ENCODE data around the gene ELFN2.

The ELFN2 gene

DNA sequence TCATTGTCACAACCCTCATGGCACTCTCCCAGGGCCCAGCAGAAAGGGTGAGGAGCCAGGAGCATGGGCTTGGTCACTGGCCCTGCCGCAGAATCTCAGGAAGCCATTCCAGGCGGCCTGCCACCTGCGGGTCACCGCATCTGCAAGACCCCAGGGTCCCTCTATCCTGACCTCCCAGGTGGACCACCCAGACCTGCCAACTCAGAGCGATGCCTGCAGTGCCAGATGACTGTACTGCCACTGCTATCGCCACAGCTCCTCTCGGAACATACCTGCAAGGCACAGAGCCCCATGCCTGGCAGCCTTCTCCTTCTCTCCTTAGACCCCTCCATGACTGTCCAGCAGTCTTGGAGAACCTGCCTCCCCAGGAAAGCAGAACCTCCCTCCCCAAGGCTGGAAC is 26.4 kb upstream of the ELFN2 start:
- no peak for DNase-seq

DNA sequence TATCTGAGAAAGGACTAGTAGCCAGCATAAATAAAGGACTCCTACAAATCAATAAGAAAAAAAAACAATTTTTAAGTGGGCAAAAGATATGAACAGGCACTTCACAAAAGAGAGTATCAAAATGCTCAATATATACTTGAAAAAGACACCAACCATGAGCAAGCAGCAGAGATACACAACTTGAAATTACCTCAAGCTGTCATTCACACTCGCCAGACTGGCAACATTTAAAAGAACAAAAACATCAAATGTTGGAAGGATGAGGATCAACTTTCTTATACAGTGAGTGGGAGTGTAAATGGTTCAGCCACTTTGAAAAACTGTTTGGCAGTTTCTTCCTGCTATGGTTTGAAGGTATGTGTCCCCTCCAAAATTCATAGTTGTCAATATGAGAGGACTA is 23.9 kb upstream of the ELFN2 start:
- no peak for DNase-seq

DNA sequence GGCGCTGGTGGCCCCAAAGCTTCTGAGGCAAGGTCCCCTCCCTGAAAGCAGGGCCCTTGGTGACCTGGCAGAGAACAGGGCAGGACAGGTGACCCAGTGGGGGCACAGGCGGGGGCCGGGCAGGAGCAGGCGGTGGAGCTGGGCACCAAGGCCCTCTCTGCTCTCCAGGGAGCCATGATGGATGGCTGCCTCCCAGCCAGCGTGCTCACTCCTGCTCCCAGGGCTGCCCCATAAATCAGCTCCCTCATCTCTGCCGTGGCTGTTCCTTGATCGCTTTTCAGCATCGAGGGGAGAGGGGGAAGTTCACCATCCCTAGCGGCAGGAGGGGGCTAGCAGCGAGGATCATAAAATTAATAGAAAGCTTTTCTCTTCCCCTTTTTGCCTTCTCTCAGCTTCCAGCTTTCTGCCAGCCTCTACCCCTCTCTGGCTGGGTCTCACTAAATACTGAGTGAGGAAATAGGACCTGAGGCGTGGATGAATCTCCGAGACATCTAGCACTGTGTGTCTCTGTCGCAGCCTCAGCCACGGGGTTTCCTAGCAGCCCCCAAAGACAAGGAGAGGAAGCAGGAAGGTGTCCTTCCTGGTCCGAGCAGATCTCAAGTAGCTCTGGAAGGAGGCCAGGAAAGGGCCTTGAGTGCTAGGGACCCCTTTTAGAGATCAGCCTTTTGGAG is 22.2 kb upstream of the ELFN2 start:
- no peak for DNase-seq

DNA sequence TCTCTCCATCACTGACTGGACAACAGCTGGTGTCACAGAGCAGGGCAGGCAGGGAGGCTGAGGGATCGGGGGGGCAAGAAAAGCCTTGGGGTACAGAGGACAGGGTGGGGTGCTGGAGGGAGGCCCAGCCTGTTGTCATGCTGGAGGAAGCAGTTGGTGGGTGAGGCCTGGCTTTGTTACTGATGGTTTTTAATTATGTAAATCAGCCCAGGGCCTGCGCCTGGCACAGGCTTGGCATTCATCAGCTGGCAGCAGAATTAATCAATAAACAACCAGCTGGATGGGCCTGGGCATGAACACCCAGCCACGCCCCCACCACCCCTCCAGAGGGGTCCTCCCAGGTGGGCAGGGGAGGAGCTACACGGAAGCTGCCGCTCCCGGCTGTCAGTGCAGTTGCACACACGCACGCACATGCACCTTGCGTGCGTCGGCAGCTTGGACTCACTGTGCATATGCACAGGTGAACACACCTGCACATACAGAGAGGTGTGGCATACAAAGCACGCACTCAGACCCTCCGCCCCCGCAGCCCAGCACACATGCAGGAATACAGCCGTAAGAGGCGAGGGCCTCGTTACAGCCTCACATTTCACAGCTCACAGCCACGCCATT is 21.3 kb upstream of the ELFN2 start:
- no peak for DNase-seq

- DNase-seq = no peak
These were observed 18.2 kb upstream of the ELFN2 start for GRCh38 chr22:37445501-37445900.

- DNase-seq = no peak
These were observed 16.7 kb upstream of the ELFN2 start for GRCh38 chr22:37443977-37444376.

GRCh38 chr22:37443086-37443485 is 15.8 kb upstream of the ELFN2 start:
- no peak for DNase-seq

DNA sequence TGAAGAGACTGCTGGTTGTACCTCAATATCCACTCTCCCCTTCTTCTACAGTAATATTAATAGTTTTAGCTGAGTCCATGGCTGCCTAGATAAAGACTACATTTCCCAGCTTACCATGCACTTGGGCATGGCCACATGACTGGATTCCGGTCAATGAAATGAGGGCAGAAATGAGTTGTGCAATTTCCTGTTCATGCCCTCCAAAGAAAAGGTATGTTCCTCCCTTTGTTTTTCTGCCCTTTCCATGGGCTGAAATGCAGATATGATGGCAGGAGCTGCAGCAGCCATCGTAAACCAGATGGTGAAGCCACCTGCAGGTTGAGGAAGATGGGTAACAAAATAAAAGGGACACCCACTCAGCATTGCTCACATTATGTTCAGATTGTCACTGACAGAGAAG is 15.3 kb upstream of the ELFN2 start:
- DNase-seq = no peak

GRCh38 chr22:37442135-37442534 is 14.9 kb upstream of the ELFN2 start:
- no peak for DNase-seq

DNA sequence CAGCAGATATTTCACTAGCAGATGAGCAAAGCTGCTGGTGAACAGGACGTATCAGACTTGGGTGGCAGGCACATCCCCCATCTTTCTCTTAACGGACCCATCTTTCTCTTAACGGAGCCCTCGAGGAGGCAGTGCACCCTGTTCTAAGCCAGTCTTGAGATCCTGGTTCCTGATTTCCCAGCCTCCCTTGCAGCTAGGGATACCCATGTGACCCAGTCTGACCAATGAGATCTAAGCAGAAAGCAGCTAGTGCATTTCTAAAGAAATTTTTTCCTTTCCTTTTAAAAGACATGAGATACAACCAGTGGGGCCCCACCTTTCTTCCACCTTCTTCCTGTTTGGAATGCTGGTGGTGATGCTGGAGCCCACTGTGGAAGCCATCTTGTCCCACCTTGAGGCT is 13.6 kb upstream of the ELFN2 start:
- DNase-seq = no peak

DNA sequence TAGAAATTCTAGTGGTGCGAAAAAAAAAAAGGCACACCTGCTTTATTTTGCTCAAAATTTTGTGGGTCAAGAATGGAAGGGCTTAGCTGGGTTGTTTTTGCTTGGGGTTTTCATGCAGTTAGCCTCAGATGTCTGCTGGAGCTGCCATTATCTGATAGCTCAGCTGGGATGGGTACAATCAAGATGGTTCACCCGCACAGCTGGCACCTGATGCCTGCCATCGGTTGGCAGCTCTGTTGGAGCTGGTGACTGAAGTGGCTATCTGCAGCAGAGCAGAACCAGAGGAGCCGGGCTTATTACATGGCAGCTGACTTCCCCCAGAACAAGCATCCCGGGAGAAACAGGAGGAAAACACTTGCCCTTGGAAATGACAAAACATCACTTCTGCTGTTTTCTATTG is 12.1 kb upstream of the ELFN2 start:
- no peak for DNase-seq

DNA sequence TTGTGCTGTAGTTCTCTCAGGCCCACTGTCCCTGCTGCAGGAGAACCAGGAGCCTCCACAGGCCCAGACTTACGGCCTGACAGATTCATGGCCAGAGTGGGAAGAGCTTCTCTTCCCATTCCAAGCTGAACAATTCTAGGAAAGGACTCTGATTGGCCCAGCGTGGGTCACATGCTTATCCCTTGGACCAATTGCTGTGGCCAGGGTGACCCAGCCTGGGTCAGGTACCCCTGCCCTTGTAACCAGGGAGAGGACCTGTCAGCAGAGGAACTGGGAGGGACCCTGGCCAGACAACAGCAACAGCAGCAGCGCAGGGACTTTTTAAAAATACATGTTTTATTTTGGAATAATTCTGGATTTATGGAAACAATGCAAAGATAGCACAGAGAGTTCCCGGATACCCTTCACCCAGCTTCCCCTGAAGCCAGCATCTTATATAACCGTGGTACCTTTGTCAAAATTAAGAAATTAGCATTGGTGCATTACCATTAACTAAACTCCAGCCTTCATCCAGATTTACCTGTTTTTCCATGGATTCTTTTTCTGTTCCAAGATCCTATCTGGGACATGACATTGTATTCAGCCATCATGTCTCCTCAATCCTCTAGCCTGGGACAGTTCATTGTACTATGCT is 8.8 kb upstream of the ELFN2 start:
- DNase-seq = no peak

DNA sequence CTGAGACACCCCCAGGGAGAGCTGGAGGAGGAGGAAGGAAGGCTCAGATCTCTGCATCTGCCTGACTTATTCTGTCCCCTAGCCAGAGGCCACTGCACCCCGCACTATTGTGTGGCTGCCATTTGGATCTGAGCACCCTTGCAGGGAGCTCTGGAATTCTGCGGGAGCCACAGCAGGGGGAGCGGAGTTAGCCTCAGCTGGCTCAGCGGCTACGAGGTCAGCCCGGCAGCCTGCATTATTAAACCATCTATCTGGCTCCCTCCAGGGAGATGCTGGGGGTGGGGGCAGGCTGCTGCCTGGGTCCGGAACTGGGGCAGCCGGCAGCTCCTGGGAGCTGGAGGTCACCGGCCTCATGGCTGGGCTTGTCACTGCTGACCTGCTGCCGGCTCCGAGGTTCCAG is 6.5 kb upstream of the ELFN2 start:
- DNase-seq = no peak

GRCh38 chr22:37432708-37433054 is 5.4 kb upstream of the ELFN2 start:
- DNase-seq = no peak

GRCh38 chr22:37431801-37432707 is 4.8 kb upstream of the ELFN2 start:
- DNase-seq = no peak

DNA sequence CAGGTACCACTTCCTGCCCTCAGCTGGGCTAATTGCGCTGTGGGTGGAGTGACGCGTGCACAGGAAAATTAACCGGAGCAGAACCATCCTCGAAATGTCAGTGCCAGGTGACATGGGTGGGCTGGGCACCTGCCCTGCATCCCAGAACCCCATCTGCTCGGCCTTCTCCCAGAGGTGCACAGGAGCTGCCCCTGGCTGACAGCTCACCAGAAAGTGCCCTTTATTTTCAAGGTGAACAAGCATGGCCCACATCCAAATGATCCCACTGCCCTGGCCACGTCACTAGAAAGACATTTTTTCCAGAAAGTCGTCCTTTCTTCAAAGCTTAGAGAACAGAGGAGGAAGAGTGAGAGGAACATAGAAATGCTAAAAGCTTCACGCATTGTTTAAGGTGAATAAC is 4.1 kb upstream of the ELFN2 start:
- DNase-seq = no peak

- DNase-seq = no peak
These were observed 3.7 kb upstream of the ELFN2 start for GRCh38 chr22:37430941-37431340.

DNA sequence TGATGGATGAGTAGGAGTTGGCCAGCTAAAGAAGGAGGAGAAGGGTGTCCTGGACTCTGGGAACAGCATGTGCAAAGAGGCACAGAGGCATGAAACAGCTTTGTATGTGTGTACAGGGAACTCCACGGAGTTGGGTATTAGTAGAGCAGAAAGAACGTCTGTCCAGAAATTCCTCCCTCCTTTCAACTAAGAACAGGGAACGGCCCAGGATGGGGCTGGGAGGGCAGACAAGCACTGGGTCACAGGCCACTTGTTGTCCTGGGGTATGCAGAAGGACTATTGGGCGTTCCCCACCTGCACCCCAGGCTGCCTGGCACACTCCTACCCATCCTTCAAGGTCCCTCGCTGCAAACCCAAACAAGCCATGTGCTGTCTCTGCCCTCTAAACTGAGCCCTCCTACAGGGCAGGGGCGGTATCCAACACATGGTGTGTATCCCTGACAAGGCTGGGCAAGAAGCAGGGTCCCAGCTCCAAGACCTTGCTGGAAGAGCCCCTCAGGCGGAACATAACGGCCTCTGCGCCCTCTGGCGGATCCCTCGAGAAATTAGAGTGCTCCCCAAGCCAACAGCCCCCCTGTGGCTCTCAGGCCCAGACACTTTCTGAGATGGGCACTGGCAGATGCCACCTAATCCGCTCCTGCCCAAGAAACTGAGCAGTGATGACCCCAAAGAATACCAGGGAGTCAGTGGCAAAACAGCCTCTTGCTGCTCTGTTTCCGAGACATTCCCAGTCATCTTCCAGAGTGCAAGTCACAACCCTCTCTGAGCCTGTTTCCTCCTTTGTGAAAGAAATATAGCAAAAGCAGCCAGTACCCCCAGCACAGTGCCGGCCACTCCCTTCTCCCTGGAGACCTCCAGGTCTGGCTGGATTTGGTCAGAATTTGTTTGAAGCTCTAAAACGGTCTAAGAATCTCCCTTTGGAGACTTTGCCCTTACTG is 1.6 kb upstream of the ELFN2 start:
- DNase-seq = peak; percentile 67

- DNase-seq = no peak
These were observed 694 bp upstream of the ELFN2 start for GRCh38 chr22:37427711-37428635.

- no peak for DNase-seq
These were observed 559 bp downstream of the ELFN2 start for GRCh38 chr22:37426706-37427134.
